CD14-positive monocyte (primary cell): ENCODE results near the gene SHD. TPM values are rescaled to one million over a fixed set of nuclear protein-coding genes. Genes with fewer than 3 reads are reported as not detected.

Experiments
- DNase-seq, 3 donors: peaks; one replicate each; pipeline ENCODE4 v3.0.0-alpha.2; 2011 to 2022
- H2AFZ ChIP-seq: 2 replicates; pipeline ENCODE4 v1.6.0; 2012; ENCODE audit warnings: mild to moderate bottlenecking, low read depth, low read length, inconsistent platforms; ENCODE audit not compliant: insufficient read depth, poor library complexity, severe bottlenecking
- H3K27ac ChIP-seq, 2 donors: 1 replicate in 1 of 2; 2 replicates in 1 of 2; pipeline ENCODE4 v1.5.1; 2012 to 2013; ENCODE audit warnings: low read length in 2 of 2, control low read depth in 1 of 2, inconsistent platforms in 1 of 2, low read depth in 1 of 2, mild to moderate bottlenecking in 1 of 2
- H3K27me3 ChIP-seq, 2 donors: one replicate each; pipeline versions ENCODE4 v1.6.0 to v1.6.1; 2011 to 2013; ENCODE audit warnings: low read length in 2 of 2; ENCODE audit not compliant: control insufficient read depth in 2 of 2, insufficient read depth in 2 of 2
- H3K36me3 ChIP-seq, 2 donors: replicated peaks in 1 of 2; 1 replicate in 1 of 2; 2 replicates in 1 of 2; pipeline versions ENCODE4 v1.5.1 to v1.6.1; 2012 to 2013; ENCODE audit warnings: low read length in 2 of 2, control low read depth in 1 of 2, inconsistent platforms in 1 of 2, mild to moderate bottlenecking in 1 of 2; ENCODE audit not compliant: insufficient read depth in 2 of 2, control insufficient read depth in 1 of 2
- H3K4me1 ChIP-seq, 2 donors: 1 replicate in 1 of 2; 2 replicates in 1 of 2; pipeline versions ENCODE4 v1.5.1 to v1.6.1; 2012 to 2013; ENCODE audit warnings: low read length in 2 of 2, control low read depth in 1 of 2, inconsistent platforms in 1 of 2, mild to moderate bottlenecking in 1 of 2, moderate library complexity in 1 of 2; ENCODE audit not compliant: insufficient read depth in 2 of 2, control insufficient read depth in 1 of 2
- H3K4me2 ChIP-seq: replicated peaks from 2 replicates; pipeline ENCODE3; 2012; ENCODE audit warnings: low read length, moderate library complexity, mild to moderate bottlenecking; ENCODE audit not compliant: poor library complexity, severe bottlenecking; ENCODE audit errors: extremely low read depth
- H3K4me3 ChIP-seq, 3 experiments: fragments of 200-600 bp in 1 of 3; sonication (generic) in 1 of 3; replicated peaks in 1 of 3; 1 replicate in 2 of 3; 2 replicates in 1 of 3; pipeline ENCODE4 v1.5.1; 2011 to 2013; ENCODE audit warnings: low read length in 3 of 3, mild to moderate bottlenecking in 3 of 3, control low read depth in 2 of 3, low read depth in 2 of 3, inconsistent platforms in 1 of 3, moderate library complexity in 1 of 3
- H3K79me2 ChIP-seq: 2 replicates; pipeline ENCODE4 v1.6.0; 2012; ENCODE audit warnings: mild to moderate bottlenecking, control low read depth, inconsistent platforms, low read length, moderate library complexity; ENCODE audit not compliant: insufficient read depth
- H3K9ac ChIP-seq: 2 replicates; pipeline ENCODE4 v1.6.0; 2017; ENCODE audit warnings: low read length, mild to moderate bottlenecking; ENCODE audit not compliant: insufficient read depth, poor library complexity, severe bottlenecking
- H3K9me3 ChIP-seq, 2 donors: replicated peaks in 1 of 2; 1 replicate in 1 of 2; 2 replicates in 1 of 2; pipeline versions ENCODE4 v1.5.1 to v1.6.1; 2012 to 2013; ENCODE audit warnings: low read length in 2 of 2, control low read depth in 1 of 2; ENCODE audit not compliant: control insufficient read depth in 1 of 2, insufficient read depth in 1 of 2
- H4K20me1 ChIP-seq: 2 replicates; pipeline ENCODE4 v1.6.0; 2012; ENCODE audit warnings: mild to moderate bottlenecking, low read length, control low read depth, moderate library complexity; ENCODE audit not compliant: insufficient read depth
- H3K27ac Mint-ChIP-seq, 7 donors: one replicate each; pipeline ENCODE4 v1.8.0; 2020; ENCODE audit warnings: mild to moderate bottlenecking in 7 of 7, mixed read lengths in 7 of 7, moderate library complexity in 6 of 7, inconsistent platforms in 2 of 7
- H3K27me3 Mint-ChIP-seq, 3 donors: one replicate each; pipeline ENCODE4 v1.8.0; 2021 to 2022; ENCODE audit warnings: low read depth in 3 of 3, mild to moderate bottlenecking in 3 of 3, mixed read lengths in 3 of 3, moderate library complexity in 3 of 3, inconsistent platforms in 1 of 3
- H3K36me3 Mint-ChIP-seq, 2 donors: one replicate each; pipeline ENCODE4 v1.8.0; 2020; ENCODE audit warnings: mixed read lengths in 2 of 2, inconsistent platforms in 1 of 2, mild to moderate bottlenecking in 1 of 2
- H3K4me1 Mint-ChIP-seq: one replicate; pipeline ENCODE4 v1.8.0; 2020; ENCODE audit warnings: mild to moderate bottlenecking, mixed read lengths
- H3K4me3 Mint-ChIP-seq, 2 donors: one replicate each; pipeline ENCODE4 v1.8.0; 2020; ENCODE audit warnings: mild to moderate bottlenecking in 2 of 2, mixed read lengths in 2 of 2, moderate library complexity in 1 of 2
- H3K9me3 Mint-ChIP-seq, 7 donors: one replicate each; pipeline ENCODE4 v1.8.0; 2020 to 2022; ENCODE audit warnings: mixed read lengths in 7 of 7, mild to moderate bottlenecking in 6 of 7, moderate library complexity in 6 of 7, inconsistent platforms in 2 of 7
- WGBS: methylation state at CpG from one replicate; pipeline ENCODE4 v1.1.5; 2013; ENCODE audit warnings: missing lambda C conversion rate; ENCODE audit not compliant: insufficient coverage; 5-methylcytosine and 5-hydroxymethylcytosine counted together
- intact Hi-C, 2 donors: fragments of 100-400 bp; cut with micrococcal nuclease; formaldehyde crosslinking; loops; one replicate each; pipeline versions ENCODE4 v1.15.0 to v1.15.1; 2023
- polyA plus RNA-seq, 3 donors: library from polyadenylated mRNA; depleted of rRNA in 1 of 3; unstranded in 2 of 3; stranded (reverse) in 1 of 3; fragments of 300-500 nt in 2 of 3; fragments of >200 nt in 1 of 3; fragmentation: Illumina TruSeq in 2 of 3; gene quantifications; 1 replicate in 2 of 3; 2 replicates in 1 of 3; pipeline ENCODE4 v1.2.3, GENCODE V29; 2012 to 2021
- TF ChIP-seq, protein P1 (sequence below): fragments of 200-600 bp; IDR thresholded peaks from one replicate; pipeline ENCODE4 v1.8.0; 2022; ENCODE audit warnings: antibody characterized with exemption, mild to moderate bottlenecking

Gene SHD
- polyA plus RNA-seq, 3 donors: not detected

- Histone ChIP-seq H3K4me3 (peak within 1 kb of the TSS; percentile 59 to 98 (median 84)), H3K4me1 (peaks cover 13 to 14% of the 10 kb centered on the region in 2 donors), H3K27me3 (no peaks in the 10 kb centered on the region), H3K9me3 (peaks cover 2 to 7% of the 10 kb centered on the region in 2 donors), H3K27ac (peak within 1 kb of the TSS; percentile 90 to 100), H4K20me1 (peaks cover 8% of the 10 kb centered on the region), H3K36me3 (peaks cover 28 to 33% of the 10 kb centered on the region in 2 donors), H3K9ac (peak within 1 kb of the TSS; percentile 93), H2AFZ (peak within 1 kb of the TSS; percentile 97), H3K79me2 (peaks cover 7% of the 10 kb centered on the region), H3K4me2 (peak within 1 kb of the TSS; percentile 78)
- H3K27me3 Mint-ChIP-seq: peaks cover 0 to 3% (median 0%) of the 10 kb centered on the region in 3 donors
- peaks cover 1 to 15% (median 9%) of the 10 kb centered on the region in 7 donors for H3K9me3 Mint-ChIP-seq
- WGBS: 0% methylated on average over 5 of the region's 45 CpGs
- H3K4me1 Mint-ChIP-seq: peaks cover 12% of the 10 kb centered on the region
- peak within 1 kb of the TSS; percentile 99 to 100 (median 100) for H3K27ac Mint-ChIP-seq
- TF ChIP-seq, protein P1, sequence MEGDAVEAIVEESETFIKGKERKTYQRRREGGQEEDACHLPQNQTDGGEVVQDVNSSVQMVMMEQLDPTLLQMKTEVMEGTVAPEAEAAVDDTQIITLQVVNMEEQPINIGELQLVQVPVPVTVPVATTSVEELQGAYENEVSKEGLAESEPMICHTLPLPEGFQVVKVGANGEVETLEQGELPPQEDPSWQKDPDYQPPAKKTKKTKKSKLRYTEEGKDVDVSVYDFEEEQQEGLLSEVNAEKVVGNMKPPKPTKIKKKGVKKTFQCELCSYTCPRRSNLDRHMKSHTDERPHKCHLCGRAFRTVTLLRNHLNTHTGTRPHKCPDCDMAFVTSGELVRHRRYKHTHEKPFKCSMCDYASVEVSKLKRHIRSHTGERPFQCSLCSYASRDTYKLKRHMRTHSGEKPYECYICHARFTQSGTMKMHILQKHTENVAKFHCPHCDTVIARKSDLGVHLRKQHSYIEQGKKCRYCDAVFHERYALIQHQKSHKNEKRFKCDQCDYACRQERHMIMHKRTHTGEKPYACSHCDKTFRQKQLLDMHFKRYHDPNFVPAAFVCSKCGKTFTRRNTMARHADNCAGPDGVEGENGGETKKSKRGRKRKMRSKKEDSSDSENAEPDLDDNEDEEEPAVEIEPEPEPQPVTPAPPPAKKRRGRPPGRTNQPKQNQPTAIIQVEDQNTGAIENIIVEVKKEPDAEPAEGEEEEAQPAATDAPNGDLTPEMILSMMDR: peak; percentile 58
- intact Hi-C loops: loop anchor here (1.0 to 10.0 kb wide), 6 partner anchors 88 to 225 kb away; partner anchors contain the start of genes CHAF1A (in 1 of the 2), HDGFL2 (in 1 of the 2), MPND (in 1 of the 2) and STAP2 (in 1 of the 2)
- H3K4me3 Mint-ChIP-seq: peak within 1 kb of the TSS; percentile 83 to 98
- DNase-seq: peak; percentile 99 to 100 (median 100)
- H3K36me3 Mint-ChIP-seq: peaks cover 31 to 37% of the 10 kb centered on the region in 2 donors
Observed at GRCh38 chr19:4246767-4247593, 32.1 kb upstream of the SHD start, which contains the start of gene YJU2. YJU2 (plus strand) TSS chr19:4247080; CDS start chr19:4247147, 67 bp downstream.

DNA sequence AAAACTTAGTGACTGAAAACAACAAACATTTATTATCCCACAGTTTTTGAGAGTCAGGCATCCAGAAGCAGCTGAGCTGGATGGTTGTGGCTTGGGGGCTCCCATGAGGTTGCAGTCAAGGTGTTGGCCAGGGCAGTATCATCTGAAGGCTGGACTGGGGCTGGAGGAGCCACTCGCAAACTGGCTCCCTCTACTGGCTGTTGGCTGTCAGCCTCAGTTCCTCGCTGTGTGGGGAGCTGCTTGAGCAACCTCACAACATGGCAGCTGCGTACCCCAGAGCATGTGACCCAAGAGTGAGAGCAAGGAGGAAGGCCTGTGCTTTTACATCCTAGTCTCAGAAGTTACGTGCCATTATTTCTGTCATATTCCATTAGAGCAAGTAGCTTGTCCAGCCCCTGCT lies 22.5 kb upstream of the SHD start:
- Histone ChIP-seq H3K4me3 (no peak overlapping the region), H3K4me1 (peaks cover 5 to 7% of the 10 kb centered on the region in 2 donors), H3K79me2 (no peaks in the 10 kb centered on the region), H3K4me2 (no peak overlapping the region), H4K20me1 (no peaks in the 10 kb centered on the region), H3K9me3 (peaks cover 23 to 35% of the 10 kb centered on the region in 2 donors), H3K27ac (no peak overlapping the region), H3K9ac (no peak overlapping the region), H2AFZ (no peak overlapping the region), H3K27me3 (no peaks in the 10 kb centered on the region), H3K36me3 (peaks cover 67 to 81% of the 10 kb centered on the region in 2 donors)
- WGBS: 100% methylated on average over 1 of the region's 4 CpGs
- H3K4me1 Mint-ChIP-seq: peaks cover 6% of the 10 kb centered on the region
- no peak overlapping the region for H3K4me3 Mint-ChIP-seq
- DNase-seq: no peak
- TF ChIP-seq, protein P1: no peak
- peak overlapping the region in 1 of 7 donors; percentile 63 for H3K27ac Mint-ChIP-seq
- H3K36me3 Mint-ChIP-seq: peaks cover 63 to 99% of the 10 kb centered on the region in 2 donors
- intact Hi-C loops: no loop called here
- peaks cover 0 to 1% (median 0%) of the 10 kb centered on the region in 3 donors for H3K27me3 Mint-ChIP-seq
- peaks cover 7 to 29% (median 22%) of the 10 kb centered on the region in 7 donors for H3K9me3 Mint-ChIP-seq
